ENCODE results near the gene PRSS57. TPM values are rescaled to one million over a fixed set of nuclear protein-coding genes. Genes with fewer than 3 reads are reported as not detected.

Gene PRSS57
- total RNA-seq, 1 experiment from 2014 or later = not detected

GRCh38 chr19:739998-740715 lies 44.9 kb upstream of the PRSS57 start:
- BruUV-seq (replicated peaks) = no TSS peak
- intact Hi-C loops (cut with micrococcal nuclease; ENCODE audit: unreplicated experiment) = no loop called here
- Mint-ChIP-seq H3K9me3 (ENCODE audit: low read depth, unreplicated experiment) (no peaks in the 10 kb centered on the region), H3K4me1 (ENCODE audit: low read depth, unreplicated experiment) (peaks cover under 1% of the 10 kb centered on the region), H3K36me3 (ENCODE audit: insufficient read depth, unreplicated experiment) (peaks cover 3% of the 10 kb centered on the region), H3K27ac (ENCODE audit: unreplicated experiment) (no peak overlapping the region), H3K27me3 (ENCODE audit: unreplicated experiment) (peaks cover 11% of the 10 kb centered on the region), H3K4me3 (ENCODE audit: low read depth, unreplicated experiment) (no peak overlapping the region)
- CTCF ChIA-PET = no interaction called here
- no peak for TF ChIP-seq CTCF (IDR thresholded peaks at IDR 0.05; ENCODE audit: unreplicated experiment)
- DNase-seq = no peak

- no peaks in the 10 kb centered on the region for H3K9me3 Mint-ChIP-seq (ENCODE audit: low read depth, unreplicated experiment)
- no peak for TF ChIP-seq CTCF (IDR thresholded peaks at IDR 0.05; ENCODE audit: unreplicated experiment)
- H3K27ac Mint-ChIP-seq (ENCODE audit: unreplicated experiment) = no peak overlapping the region
- intact Hi-C loops (cut with micrococcal nuclease; ENCODE audit: unreplicated experiment) = no loop called here
- no peak overlapping the region for H3K4me3 Mint-ChIP-seq (ENCODE audit: low read depth, unreplicated experiment)
- peaks cover 15% of the 10 kb centered on the region for H3K27me3 Mint-ChIP-seq (ENCODE audit: unreplicated experiment)
- BruUV-seq (replicated peaks) = no TSS peak
- peaks cover 3% of the 10 kb centered on the region for H3K36me3 Mint-ChIP-seq (ENCODE audit: insufficient read depth, unreplicated experiment)
- H3K4me1 Mint-ChIP-seq (ENCODE audit: low read depth, unreplicated experiment) = peaks cover 8% of the 10 kb centered on the region
- no peak for DNase-seq
- CTCF ChIA-PET = no interaction called here
Observed at GRCh38 chr19:738509-739128, 43.4 kb upstream of the PRSS57 start.

- Mint-ChIP-seq H3K36me3 (ENCODE audit: insufficient read depth, unreplicated experiment) (no peaks in the 10 kb centered on the region), H3K27ac (ENCODE audit: unreplicated experiment) (no peak overlapping the region), H3K4me3 (ENCODE audit: low read depth, unreplicated experiment) (no peak overlapping the region), H3K9me3 (ENCODE audit: low read depth, unreplicated experiment) (no peaks in the 10 kb centered on the region), H3K4me1 (ENCODE audit: low read depth, unreplicated experiment) (peaks cover 16% of the 10 kb centered on the region), H3K27me3 (ENCODE audit: unreplicated experiment) (peaks cover 24% of the 10 kb centered on the region)
- CTCF ChIA-PET = interaction anchor here (0.5 kb wide), 1 partner anchor 264 kb away, joined by 3 read pairs; no protein-coding TSS in a partner anchor
- peak; percentile 19 for TF ChIP-seq CTCF (IDR thresholded peaks at IDR 0.05; ENCODE audit: unreplicated experiment)
- peak; percentile 56 for DNase-seq
- BruUV-seq (replicated peaks) = no TSS peak
- intact Hi-C loops (cut with micrococcal nuclease; ENCODE audit: unreplicated experiment) = no loop called here
Observed at GRCh38 chr19:737591-738093, 42.4 kb upstream of the PRSS57 start.

- H3K36me3 Mint-ChIP-seq (ENCODE audit: insufficient read depth, unreplicated experiment) = no peaks in the 10 kb centered on the region
- no peak for TF ChIP-seq CTCF (IDR thresholded peaks at IDR 0.05; ENCODE audit: unreplicated experiment)
- intact Hi-C loops (cut with micrococcal nuclease; ENCODE audit: unreplicated experiment) = no loop called here
Observed at GRCh38 chr19:736125-736524, 40.9 kb upstream of the PRSS57 start.

More at GRCh38 chr19:736125-736524, 40.9 kb upstream of the PRSS57 start:
- no peak for DNase-seq
- no peak overlapping the region for H3K27ac Mint-ChIP-seq (ENCODE audit: unreplicated experiment)
- BruUV-seq (replicated peaks) = no TSS peak
- H3K4me3 Mint-ChIP-seq (ENCODE audit: low read depth, unreplicated experiment) = no peak overlapping the region
- H3K4me1 Mint-ChIP-seq (ENCODE audit: low read depth, unreplicated experiment) = peaks cover 16% of the 10 kb centered on the region
- no peaks in the 10 kb centered on the region for H3K9me3 Mint-ChIP-seq (ENCODE audit: low read depth, unreplicated experiment)
- H3K27me3 Mint-ChIP-seq (ENCODE audit: unreplicated experiment) = peaks cover 24% of the 10 kb centered on the region
- CTCF ChIA-PET = no interaction called here
